ENCODE data around the gene C14orf180.

Gene C14orf180

DNA sequence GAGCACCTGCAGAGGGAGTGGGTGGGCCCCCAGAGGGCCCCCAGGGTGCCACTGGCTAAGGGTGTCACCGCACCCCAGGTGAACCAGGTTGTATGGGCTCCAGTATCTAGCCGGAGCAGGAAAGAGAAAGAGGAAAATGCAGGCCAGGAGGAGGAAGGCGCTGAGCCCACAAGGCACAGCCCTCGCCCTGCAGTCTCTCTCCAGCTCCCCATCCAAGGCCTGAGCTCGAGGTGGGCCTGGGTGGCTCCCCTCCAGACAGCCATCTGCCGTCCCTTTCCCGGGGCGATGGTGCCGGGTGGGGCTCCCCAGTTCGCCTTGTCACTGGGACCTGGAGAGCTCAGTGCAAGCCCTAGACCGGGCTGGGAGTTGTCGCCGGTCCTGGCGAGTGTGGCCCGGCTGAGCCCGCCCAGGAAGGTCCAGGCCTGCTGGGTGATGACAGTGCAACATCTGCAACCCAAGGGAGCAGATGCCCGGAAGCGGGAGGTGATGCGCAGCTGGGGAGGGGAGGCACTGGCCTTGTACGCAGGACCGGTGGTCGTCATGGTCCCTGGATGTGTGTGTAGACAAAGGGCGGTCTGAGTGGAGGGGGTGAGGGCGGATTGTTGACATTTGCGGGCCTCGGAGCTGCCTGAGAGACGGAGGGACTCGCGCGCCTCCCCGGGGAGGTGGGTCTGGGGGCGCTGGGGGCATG is 24.3 kb downstream of the C14orf180 start:
- Histone ChIP-seq H3K27ac (ENCODE audit: low read depth, low read length) (no peak overlapping the region), H3K9ac (ENCODE audit: low read length in 5 of 5) (no peak overlapping the region), H3K9me3 (ENCODE audit: control insufficient read depth in 5 of 5, low read length in 5 of 5) (peaks cover 0 to 2% (median 0%) of the 10 kb centered on the region in 5 donors), H3K4me1 (ENCODE audit: control insufficient read depth in 5 of 5, insufficient read depth in 5 of 5, low read length in 5 of 5) (peaks cover 0 to 4% (median 3%) of the 10 kb centered on the region in 5 donors), H3K4me3 (ENCODE audit: low read depth in 1 of 5, low read length in 5 of 5) (no peak overlapping the region), H3K36me3 (ENCODE audit: control insufficient read depth in 5 of 5, insufficient read depth in 5 of 5, low read length in 5 of 5) (no peaks in the 10 kb centered on the region), H3K27me3 (ENCODE audit: control insufficient read depth in 5 of 5, insufficient read depth in 4 of 5, low read length in 5 of 5) (peaks cover 31 to 51% (median 41%) of the 10 kb centered on the region in 5 donors)

DNA sequence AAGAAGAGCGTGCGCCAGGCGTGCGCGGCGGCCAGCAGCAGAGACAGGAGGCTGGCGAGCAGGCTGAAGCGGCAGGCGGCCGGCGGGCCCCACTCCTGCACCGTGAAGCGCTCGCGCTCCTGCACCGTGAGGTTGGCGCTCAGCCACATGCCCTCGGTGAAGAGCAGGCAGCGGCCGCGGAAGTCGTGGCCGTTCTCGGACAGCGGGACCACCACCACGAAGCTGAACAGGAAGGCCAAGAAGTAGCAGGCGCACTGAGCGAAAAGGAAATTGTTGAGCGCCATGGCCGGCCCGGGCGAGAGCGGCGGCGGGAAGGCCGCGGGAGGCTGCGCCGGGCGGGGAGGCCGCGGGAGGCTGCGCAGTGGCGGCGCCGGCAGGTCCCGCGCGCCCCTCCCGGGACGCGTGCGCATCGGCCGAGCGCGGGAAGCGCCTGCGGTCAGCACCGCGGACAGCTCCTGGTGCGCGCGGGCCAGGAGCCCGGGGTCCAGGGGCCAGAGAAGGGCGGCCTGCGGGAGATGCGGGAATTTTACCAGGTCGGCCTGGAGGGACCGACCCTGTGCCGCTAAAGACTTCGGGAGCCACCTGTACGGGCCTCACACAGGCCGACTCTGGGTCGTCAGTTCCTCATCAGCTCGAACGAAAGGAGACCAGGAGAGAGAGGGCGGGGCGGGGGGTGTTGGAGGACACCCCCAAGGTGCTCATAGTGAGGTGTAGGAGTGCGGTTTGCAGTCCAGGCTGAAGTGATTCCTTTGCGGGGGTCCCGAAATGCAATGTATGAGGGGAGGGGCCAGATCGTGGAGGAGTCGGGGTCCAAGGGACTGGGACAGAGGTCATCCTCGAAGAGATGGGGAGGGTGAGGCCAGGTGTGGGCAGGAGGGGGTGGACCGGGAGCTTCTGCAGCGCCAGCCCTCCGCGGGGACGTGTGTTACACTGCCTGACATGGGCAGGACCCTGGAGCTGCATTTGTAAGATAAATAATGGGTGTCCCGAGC is 25.2 kb downstream of the C14orf180 start, which contains the start of gene TMEM179:
TSS of gene TMEM179 (minus strand) at position 315 of the 992 bp plus-strand sequence. CDS start at position 284, 31 bp downstream.
- peaks cover 31 to 49% (median 44%) of the 10 kb centered on the region in 5 donors for H3K27me3 ChIP-seq (ENCODE audit: control insufficient read depth in 5 of 5, insufficient read depth in 4 of 5, low read length in 5 of 5)
- no peak within 1 kb of the TSS for H3K9ac ChIP-seq (ENCODE audit: low read length in 5 of 5)
- peaks cover 0 to 2% (median 0%) of the 10 kb centered on the region in 5 donors for H3K9me3 ChIP-seq (ENCODE audit: control insufficient read depth in 5 of 5, low read length in 5 of 5)
- H3K4me3 ChIP-seq (ENCODE audit: low read depth in 1 of 5, low read length in 5 of 5): peak within 1 kb of the TSS in 1 of 5 donors; percentile 21
- no peak within 1 kb of the TSS for H3K27ac ChIP-seq (ENCODE audit: low read depth, low read length)
- peaks cover 0 to 4% (median 3%) of the 10 kb centered on the region in 5 donors for H3K4me1 ChIP-seq (ENCODE audit: control insufficient read depth in 5 of 5, insufficient read depth in 5 of 5, low read length in 5 of 5)
- H3K36me3 ChIP-seq (ENCODE audit: control insufficient read depth in 5 of 5, insufficient read depth in 5 of 5, low read length in 5 of 5): no peaks in the 10 kb centered on the region

DNA sequence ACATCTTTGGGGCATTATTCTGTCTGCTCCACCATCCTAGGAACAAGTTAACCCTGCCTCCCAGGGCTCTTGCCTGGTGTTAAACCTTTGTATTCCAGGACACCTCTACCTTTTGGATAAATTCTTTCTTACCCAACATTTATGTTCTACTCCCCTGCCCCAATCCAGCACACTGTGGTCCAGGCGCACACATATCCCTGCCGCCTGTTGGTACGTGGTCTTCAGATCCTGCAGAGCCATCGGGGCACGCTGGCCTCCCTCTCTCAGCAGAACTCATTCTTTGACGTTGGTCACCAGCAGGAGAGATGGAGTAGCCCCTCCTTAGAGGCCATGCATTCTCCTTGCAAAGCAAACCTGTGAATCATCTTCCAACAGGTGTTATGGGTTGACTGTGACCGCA is 30.1 kb downstream of the C14orf180 start:
- Histone ChIP-seq H3K4me3 (ENCODE audit: low read depth in 1 of 5, low read length in 5 of 5) (no peak overlapping the region), H3K9me3 (ENCODE audit: control insufficient read depth in 5 of 5, low read length in 5 of 5) (peaks cover 0 to 2% (median 0%) of the 10 kb centered on the region in 5 donors), H3K9ac (ENCODE audit: low read length in 5 of 5) (no peak overlapping the region), H3K4me1 (ENCODE audit: control insufficient read depth in 5 of 5, insufficient read depth in 5 of 5, low read length in 5 of 5) (no peaks in the 10 kb centered on the region), H3K27me3 (ENCODE audit: control insufficient read depth in 5 of 5, insufficient read depth in 4 of 5, low read length in 5 of 5) (peaks cover 10 to 32% (median 22%) of the 10 kb centered on the region in 5 donors), H3K36me3 (ENCODE audit: control insufficient read depth in 5 of 5, insufficient read depth in 5 of 5, low read length in 5 of 5) (no peaks in the 10 kb centered on the region), H3K27ac (ENCODE audit: low read depth, low read length) (no peak overlapping the region)

DNA sequence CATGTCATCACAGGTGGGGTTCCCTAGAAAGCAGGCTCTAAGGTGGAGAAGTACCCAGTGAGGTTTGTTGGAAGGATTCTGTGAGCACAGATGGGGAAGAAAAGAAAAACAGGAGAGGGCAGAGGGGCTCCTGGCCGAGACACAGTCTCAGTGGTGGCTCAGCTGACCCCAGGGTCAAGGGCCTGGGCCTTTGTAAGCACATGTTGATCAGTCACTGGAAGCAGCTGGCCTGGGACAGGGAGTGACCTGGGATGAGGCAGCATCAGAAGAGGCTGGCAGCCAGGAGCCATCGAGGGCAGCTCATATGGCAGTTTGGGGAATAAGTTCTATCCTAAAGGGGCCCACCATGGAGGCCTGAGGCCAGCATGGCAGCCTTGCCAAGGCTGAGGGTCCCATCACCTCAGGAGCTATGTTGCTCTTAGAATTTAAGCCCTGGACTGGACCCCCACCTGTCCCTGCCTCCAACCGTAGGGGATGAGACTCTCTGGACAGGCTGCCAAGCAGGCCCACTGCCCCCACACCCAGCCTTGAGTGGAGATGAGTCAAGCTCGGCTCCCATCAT is 31.3 kb downstream of the C14orf180 start:
- H3K27me3 ChIP-seq (ENCODE audit: control insufficient read depth in 5 of 5, insufficient read depth in 4 of 5, low read length in 5 of 5): peaks cover 5 to 28% (median 18%) of the 10 kb centered on the region in 5 donors
- no peaks in the 10 kb centered on the region for H3K4me1 ChIP-seq (ENCODE audit: control insufficient read depth in 5 of 5, insufficient read depth in 5 of 5, low read length in 5 of 5)
- no peak overlapping the region for H3K4me3 ChIP-seq (ENCODE audit: low read depth in 1 of 5, low read length in 5 of 5)
- H3K9me3 ChIP-seq (ENCODE audit: control insufficient read depth in 5 of 5, low read length in 5 of 5): peaks cover 0 to 6% (median 0%) of the 10 kb centered on the region in 5 donors
- no peak overlapping the region for H3K27ac ChIP-seq (ENCODE audit: low read depth, low read length)
- no peak overlapping the region for H3K9ac ChIP-seq (ENCODE audit: low read length in 5 of 5)
- no peaks in the 10 kb centered on the region for H3K36me3 ChIP-seq (ENCODE audit: control insufficient read depth in 5 of 5, insufficient read depth in 5 of 5, low read length in 5 of 5)

DNA sequence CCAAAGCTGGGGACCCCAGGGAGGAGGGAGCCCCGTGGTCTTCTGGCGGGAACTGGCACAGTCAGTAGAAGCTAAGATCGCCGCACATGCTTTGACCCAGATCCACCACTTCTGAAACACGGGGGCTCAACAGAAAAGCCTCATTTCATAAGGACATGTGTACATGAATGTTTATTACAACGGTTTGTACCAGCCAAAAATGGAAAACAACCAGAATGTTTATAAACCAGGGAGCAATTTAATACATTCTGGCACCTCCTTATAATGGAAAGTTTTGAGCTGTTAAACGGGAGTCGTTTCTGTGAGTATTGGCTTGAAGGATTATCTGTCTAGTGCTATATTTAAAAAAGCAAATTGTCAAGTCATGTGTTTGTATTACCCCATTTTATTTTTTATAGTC is 32.3 kb downstream of the C14orf180 start:
- peaks cover 7 to 24% (median 17%) of the 10 kb centered on the region in 5 donors for H3K27me3 ChIP-seq (ENCODE audit: control insufficient read depth in 5 of 5, insufficient read depth in 4 of 5, low read length in 5 of 5)

DNA sequence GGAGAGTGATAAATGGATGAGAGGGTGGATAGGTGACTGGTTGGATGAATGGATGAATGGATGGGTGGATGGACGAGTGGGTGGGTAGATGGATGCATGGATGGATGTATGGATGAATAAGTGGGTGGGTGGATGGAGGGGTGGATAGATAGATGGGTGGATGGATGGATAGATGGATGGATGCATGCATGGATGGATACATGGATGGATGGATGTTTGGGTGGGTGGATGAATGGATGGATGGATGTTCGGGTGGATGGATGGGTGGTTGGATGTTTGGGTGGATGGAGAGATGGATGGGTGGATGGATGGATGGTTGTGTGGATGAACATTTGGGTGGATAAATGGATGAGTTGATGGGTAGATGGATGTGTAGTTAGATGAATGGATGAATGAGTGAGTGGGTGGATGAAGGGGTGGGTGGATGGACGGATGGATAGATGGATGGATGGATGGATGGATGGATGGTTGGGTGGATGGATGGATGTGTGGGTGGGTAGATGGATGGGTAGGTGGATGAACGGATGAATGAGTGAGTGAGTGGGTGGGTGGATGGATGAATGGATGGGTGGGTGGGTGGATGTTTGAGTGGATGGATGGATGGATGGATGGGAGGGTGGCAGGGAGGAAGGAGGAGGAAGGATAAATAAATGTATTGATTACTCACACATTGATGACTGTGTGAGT is 34.7 kb downstream of the C14orf180 start:
- no peaks in the 10 kb centered on the region for H3K4me1 ChIP-seq (ENCODE audit: control insufficient read depth in 5 of 5, insufficient read depth in 5 of 5, low read length in 5 of 5)
- peaks cover 20 to 37% (median 30%) of the 10 kb centered on the region in 5 donors for H3K27me3 ChIP-seq (ENCODE audit: control insufficient read depth in 5 of 5, insufficient read depth in 4 of 5, low read length in 5 of 5)
- peaks cover 0 to 4% (median 0%) of the 10 kb centered on the region in 5 donors for H3K9me3 ChIP-seq (ENCODE audit: control insufficient read depth in 5 of 5, low read length in 5 of 5)
- no peak overlapping the region for H3K9ac ChIP-seq (ENCODE audit: low read length in 5 of 5)
- no peak overlapping the region for H3K27ac ChIP-seq (ENCODE audit: low read depth, low read length)
- no peaks in the 10 kb centered on the region for H3K36me3 ChIP-seq (ENCODE audit: control insufficient read depth in 5 of 5, insufficient read depth in 5 of 5, low read length in 5 of 5)
- no peak overlapping the region for H3K4me3 ChIP-seq (ENCODE audit: low read depth in 1 of 5, low read length in 5 of 5)

More for the DNA sequence above, 32.3 kb downstream of the C14orf180 start:
- Histone ChIP-seq H3K4me3 (ENCODE audit: low read depth in 1 of 5, low read length in 5 of 5) (no peak overlapping the region), H3K27ac (ENCODE audit: low read depth, low read length) (no peak overlapping the region), H3K9ac (ENCODE audit: low read length in 5 of 5) (no peak overlapping the region), H3K9me3 (ENCODE audit: control insufficient read depth in 5 of 5, low read length in 5 of 5) (peaks cover 0 to 6% (median 0%) of the 10 kb centered on the region in 5 donors), H3K4me1 (ENCODE audit: control insufficient read depth in 5 of 5, insufficient read depth in 5 of 5, low read length in 5 of 5) (no peaks in the 10 kb centered on the region), H3K36me3 (ENCODE audit: control insufficient read depth in 5 of 5, insufficient read depth in 5 of 5, low read length in 5 of 5) (no peaks in the 10 kb centered on the region)

DNA sequence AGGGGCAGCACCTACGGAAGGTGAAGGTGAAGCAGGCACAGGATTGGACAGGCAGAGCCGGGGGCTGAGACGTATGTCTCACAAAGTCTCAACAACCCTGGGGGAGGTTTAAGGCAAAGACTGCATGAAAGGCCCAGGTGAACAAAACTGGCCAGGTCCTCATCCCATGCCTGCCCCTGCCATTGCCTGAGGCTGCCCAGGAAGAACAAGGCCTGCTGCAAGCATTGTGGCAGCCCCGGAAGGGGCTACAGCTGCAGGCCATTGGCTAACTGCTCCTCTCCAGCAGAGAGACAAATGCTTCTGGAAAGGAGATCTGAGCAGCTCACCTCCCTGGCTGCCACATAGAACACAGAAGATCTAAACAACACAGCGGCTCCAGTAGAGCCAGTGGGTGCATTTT is 45.4 kb downstream of the C14orf180 start:
- Histone ChIP-seq H3K36me3 (ENCODE audit: control insufficient read depth in 5 of 5, insufficient read depth in 5 of 5, low read length in 5 of 5) (no peaks in the 10 kb centered on the region), H3K27me3 (ENCODE audit: control insufficient read depth in 5 of 5, insufficient read depth in 4 of 5, low read length in 5 of 5) (peaks cover 0 to 12% (median 5%) of the 10 kb centered on the region in 5 donors), H3K4me1 (ENCODE audit: control insufficient read depth in 5 of 5, insufficient read depth in 5 of 5, low read length in 5 of 5) (no peaks in the 10 kb centered on the region), H3K9me3 (ENCODE audit: control insufficient read depth in 5 of 5, low read length in 5 of 5) (peaks cover 0 to 11% (median 10%) of the 10 kb centered on the region in 5 donors), H3K9ac (ENCODE audit: low read length in 5 of 5) (no peak overlapping the region), H3K4me3 (ENCODE audit: low read depth in 1 of 5, low read length in 5 of 5) (no peak overlapping the region), H3K27ac (ENCODE audit: low read depth, low read length) (no peak overlapping the region)

DNA sequence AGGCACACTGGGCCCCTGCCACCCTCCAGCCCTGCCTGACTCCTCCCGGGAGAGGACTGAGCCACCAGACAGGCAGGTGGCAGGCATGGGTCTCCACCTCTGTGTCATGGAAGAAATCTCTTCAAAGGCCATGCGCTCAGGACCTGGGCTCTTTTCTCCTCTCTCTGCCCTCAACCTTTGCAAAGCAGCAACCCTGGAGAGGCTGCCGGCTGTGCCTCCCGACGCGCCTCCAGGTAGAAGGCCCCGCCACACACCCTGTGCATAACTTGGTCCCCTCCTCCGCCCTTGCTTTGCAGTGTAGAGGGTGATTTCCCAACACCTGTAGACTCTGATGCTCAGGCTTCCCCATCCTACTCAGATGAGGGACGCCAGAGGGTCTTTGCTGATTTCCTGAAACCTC is 53.2 kb downstream of the C14orf180 start:
- no peak overlapping the region for H3K9ac ChIP-seq (ENCODE audit: low read length in 5 of 5)
- H3K27ac ChIP-seq (ENCODE audit: low read depth, low read length): no peak overlapping the region
- no peaks in the 10 kb centered on the region for H3K4me1 ChIP-seq (ENCODE audit: control insufficient read depth in 5 of 5, insufficient read depth in 5 of 5, low read length in 5 of 5)
- H3K36me3 ChIP-seq (ENCODE audit: control insufficient read depth in 5 of 5, insufficient read depth in 5 of 5, low read length in 5 of 5): no peaks in the 10 kb centered on the region
- peaks cover 13 to 24% (median 15%) of the 10 kb centered on the region in 5 donors for H3K27me3 ChIP-seq (ENCODE audit: control insufficient read depth in 5 of 5, insufficient read depth in 4 of 5, low read length in 5 of 5)
- H3K4me3 ChIP-seq (ENCODE audit: low read depth in 1 of 5, low read length in 5 of 5): no peak overlapping the region
- H3K9me3 ChIP-seq (ENCODE audit: control insufficient read depth in 5 of 5, low read length in 5 of 5): peaks cover 0 to 7% (median 6%) of the 10 kb centered on the region in 5 donors

All from subcutaneous abdominal adipose tissue (tissue), 5 donors.